BJ (cell line): Measurements from ENCODE around the gene SMIM30. TPM values are rescaled to one million over a fixed set of nuclear protein-coding genes. Genes with fewer than 3 reads are reported as not detected.

Source experiments
- CTCF ChIA-PET: fragments of 350-600 bp; formaldehyde crosslinking; extraction: SDS; loops from one replicate; lab custom pipeline; 2021; ENCODE audit warnings: antibody characterized with exemption, inconsistent platforms; lab: Yijun Ruan, JAX
- POLR2A ChIA-PET: fragments of 300-600 bp; sonication (Branson Sonifier 250); formaldehyde crosslinking; extraction: SDS; loops from one replicate; lab custom pipeline; 2021; ENCODE audit warnings: antibody characterized with exemption; lab: Charles Lee
- DNase-seq: peaks from one replicate; pipeline ENCODE4 v3.0.0-alpha.2; 2011; ENCODE audit warnings: low read depth
- H3K27me3 ChIP-seq: 2 replicates; pipeline ENCODE4 v1.6.0; 2011; ENCODE audit warnings: low read length; ENCODE audit not compliant: control insufficient read depth, insufficient read depth
- H3K36me3 ChIP-seq: 2 replicates; pipeline ENCODE4 v1.5.1; 2011; ENCODE audit warnings: low read length; ENCODE audit not compliant: control insufficient read depth, insufficient read depth
- H3K4me3 ChIP-seq: 2 replicates; pipeline ENCODE4 v1.5.1; 2011; ENCODE audit warnings: low read depth, mild to moderate bottlenecking, control low read depth, low read length
- polyA plus RNA-seq: library from polyadenylated mRNA; depleted of rRNA; stranded (reverse); fragments of >200 nt; gene quantifications from 2 replicates; pipeline ENCODE4 v1.2.3, GENCODE V29; 2011
- TF ChIP-seq, protein P1 (sequence below): IDR thresholded peaks from 2 replicates; pipeline ENCODE4 v1.5.1; 2011; ENCODE audit warnings: low read depth, mild to moderate bottlenecking, control low read depth, inconsistent platforms, low read length, moderate library complexity; ENCODE audit not compliant: insufficient read depth

Gene SMIM30
- polyA plus RNA-seq, 1 experiment: 28.4 TPM

DNA sequence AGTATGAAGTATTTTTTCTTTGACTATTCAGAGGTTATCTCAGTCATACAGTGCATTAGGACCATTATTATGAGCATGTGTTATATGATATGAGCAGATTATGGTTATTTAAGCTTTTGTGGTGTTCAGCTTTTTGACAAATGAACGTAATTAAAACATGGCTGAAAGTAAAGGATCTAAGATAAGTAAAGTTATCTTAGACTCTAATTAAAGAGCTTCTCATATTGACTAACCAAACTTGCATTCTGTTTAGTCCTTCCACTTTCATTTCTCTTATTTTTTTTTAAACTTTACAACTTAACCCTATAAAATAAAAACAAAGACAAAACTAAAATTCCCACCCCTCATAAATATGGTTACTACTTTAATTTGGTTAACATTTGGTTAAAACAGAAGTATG, 24.8 kb downstream of the SMIM30 start:
- no peak for DNase-seq
- Histone ChIP-seq H3K27me3 (no peaks in the 10 kb centered on the region), H3K4me3 (no peak overlapping the region), H3K36me3 (no peaks in the 10 kb centered on the region)
- TF ChIP-seq, protein P1, sequence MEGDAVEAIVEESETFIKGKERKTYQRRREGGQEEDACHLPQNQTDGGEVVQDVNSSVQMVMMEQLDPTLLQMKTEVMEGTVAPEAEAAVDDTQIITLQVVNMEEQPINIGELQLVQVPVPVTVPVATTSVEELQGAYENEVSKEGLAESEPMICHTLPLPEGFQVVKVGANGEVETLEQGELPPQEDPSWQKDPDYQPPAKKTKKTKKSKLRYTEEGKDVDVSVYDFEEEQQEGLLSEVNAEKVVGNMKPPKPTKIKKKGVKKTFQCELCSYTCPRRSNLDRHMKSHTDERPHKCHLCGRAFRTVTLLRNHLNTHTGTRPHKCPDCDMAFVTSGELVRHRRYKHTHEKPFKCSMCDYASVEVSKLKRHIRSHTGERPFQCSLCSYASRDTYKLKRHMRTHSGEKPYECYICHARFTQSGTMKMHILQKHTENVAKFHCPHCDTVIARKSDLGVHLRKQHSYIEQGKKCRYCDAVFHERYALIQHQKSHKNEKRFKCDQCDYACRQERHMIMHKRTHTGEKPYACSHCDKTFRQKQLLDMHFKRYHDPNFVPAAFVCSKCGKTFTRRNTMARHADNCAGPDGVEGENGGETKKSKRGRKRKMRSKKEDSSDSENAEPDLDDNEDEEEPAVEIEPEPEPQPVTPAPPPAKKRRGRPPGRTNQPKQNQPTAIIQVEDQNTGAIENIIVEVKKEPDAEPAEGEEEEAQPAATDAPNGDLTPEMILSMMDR: no peak
- POLR2A ChIA-PET: no interaction called here
- CTCF ChIA-PET: no interaction called here

GRCh38 chr7:113092762-113093161, 25.6 kb downstream of the SMIM30 start:
- Histone ChIP-seq H3K27me3 (no peaks in the 10 kb centered on the region), H3K4me3 (no peak overlapping the region), H3K36me3 (no peaks in the 10 kb centered on the region)
- TF ChIP-seq, protein P1: no peak
- no peak for DNase-seq
- CTCF ChIA-PET: no interaction called here
- POLR2A ChIA-PET: no interaction called here

GRCh38 chr7:113087071-113087998, 31.0 kb downstream of the SMIM30 start:
- POLR2A ChIA-PET: no interaction called here
- CTCF ChIA-PET: interaction anchor here (0.6 to 1.3 kb wide), 3 partner anchors 11 to 36 kb away, joined by 3 to 4 read pairs (median 4); no protein-coding TSS in a partner anchor
- peak; percentile 79 for DNase-seq
- H3K27me3 ChIP-seq: no peaks in the 10 kb centered on the region
- H3K36me3 ChIP-seq: no peaks in the 10 kb centered on the region
- TF ChIP-seq, protein P1: no peak
- H3K4me3 ChIP-seq: peak overlapping the region; percentile 55

DNA sequence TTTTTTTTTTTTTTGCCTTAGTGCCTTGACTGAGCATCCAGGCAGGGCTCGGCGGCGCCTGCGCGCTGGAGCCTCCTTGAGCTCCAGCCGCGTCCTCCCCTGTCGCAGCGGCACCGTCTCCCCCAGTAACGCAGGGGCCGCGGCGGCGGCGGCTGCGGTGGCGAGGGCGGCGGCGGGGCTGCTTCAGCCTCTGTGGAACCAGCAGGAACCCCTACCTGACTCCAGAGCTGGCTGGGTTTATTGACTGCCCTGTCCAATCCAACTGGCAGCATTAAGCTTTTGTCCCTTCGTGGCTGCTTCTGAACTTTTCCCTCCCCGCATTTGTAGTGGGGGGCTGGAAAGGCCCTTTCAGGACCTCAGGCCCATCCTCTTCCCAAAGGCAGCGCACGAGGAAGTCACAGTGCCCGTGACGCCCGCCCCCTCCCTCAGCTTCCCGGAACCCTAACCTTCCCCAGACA, 31.9 kb downstream of the SMIM30 start, which contains the start of gene GPR85:
GPR85 (minus strand) TSS at position 397 of the 458 bp plus-strand sequence. CDS start 2,106 bp downstream, outside the sequence.
- POLR2A ChIA-PET: interaction anchor here (0.6 kb wide), 1 partner anchor 53 kb away, joined by 19 read pairs; no protein-coding TSS in a partner anchor
- TF ChIP-seq, protein P1: no peak
- Histone ChIP-seq H3K27me3 (no peaks in the 10 kb centered on the region), H3K36me3 (no peaks in the 10 kb centered on the region), H3K4me3 (peak within 1 kb of the TSS; percentile 55)
- CTCF ChIA-PET: interaction anchor here (0.6 to 1.3 kb wide), 4 partner anchors 10 to 208 kb away, joined by 3 to 4 read pairs (median 4); no protein-coding TSS in a partner anchor
- DNase-seq: no peak
